Measurements from ENCODE around the gene AMMECR1. TPM values are rescaled to one million over a fixed set of nuclear protein-coding genes. Genes with fewer than 3 reads are reported as not detected.

AMMECR1 gene
- total and polyA plus RNA-seq, 2 of the 8 experiments (the other 6 are each of a cell fraction or from before 2014, with no cell fraction given) = 10.2 to 21.2 TPM

GRCh38 chrX:110171442-110171841 lies 146.4 kb downstream of the AMMECR1 start:
- H4K20me1 ChIP-seq (replicated peaks in 1 of 2; ENCODE audit: control insufficient read depth in 1 of 2, insufficient read depth in 2 of 2, low read length in 2 of 2) = peaks cover 0 to 4% of the 10 kb centered on the region in 2 experiments
- DNase-seq (ENCODE audit: low read depth in 1 of 2, low spot score in 2 of 2) (no peak), FAIRE-seq (no peak)
- H4K91ac ChIP-seq (replicated peaks; ENCODE audit: insufficient read length, low read length) = no peak overlapping the region
- no peak overlapping the region for H3K4ac ChIP-seq (replicated peaks; ENCODE audit: insufficient read length, low read depth, low read length)
- TF ChIP-seq SAP30 (IDR thresholded peaks at IDR 0.05; ENCODE audit: insufficient read depth, insufficient replicate concordance, low read length) (no peak), YY1 (IDR thresholded peaks at IDR 0.05; ENCODE audit: low read depth, low read length) (no peak)
- H2AK5ac ChIP-seq (ENCODE audit: low read depth, low read length) = no peak overlapping the region
- 79% methylated on average over 2 of the region's 5 CpGs; no CpG with 5 or more reads in 1 of the 2 experiments for WGBS, 2 experiments (ENCODE audit: extremely low coverage in 1 of 2, insufficient coverage in 1 of 2, insufficient read length in 1 of 2, insufficient replicate concordance in 2 of 2, low coverage in 1 of 2, low lambda C conversion rate in 2 of 2, missing lambda C conversion rate in 1 of 2)
- no peaks in the 10 kb centered on the region for H3K79me1 ChIP-seq (ENCODE audit: low read depth, low read length)
- no peak overlapping the region for H3K23ac ChIP-seq (ENCODE audit: insufficient read length)
- H3K27me3 ChIP-seq (replicated peaks in 1 of 4; ENCODE audit: control insufficient read depth in 3 of 4, extremely low read depth in 1 of 4, insufficient read depth in 3 of 4, low read length in 3 of 4) = no peaks in the 10 kb centered on the region
- no peaks in the 10 kb centered on the region for H3K23me2 ChIP-seq (ENCODE audit: low read depth, low read length)
- H3K18ac ChIP-seq (ENCODE audit: extremely low read depth, low read length) = no peak overlapping the region
- no peak overlapping the region for H3K14ac ChIP-seq (ENCODE audit: insufficient read length)
- no peak overlapping the region for H2BK20ac ChIP-seq (ENCODE audit: low read length)
- H3K36me3 ChIP-seq (ENCODE audit: control insufficient read depth in 2 of 4, insufficient read depth in 4 of 4, low read length in 3 of 4) = no peaks in the 10 kb centered on the region
- H3K79me2 ChIP-seq (ENCODE audit: control insufficient read depth in 1 of 2, insufficient read depth in 2 of 2, low read length in 2 of 2) = no peaks in the 10 kb centered on the region
- H2BK120ac ChIP-seq (replicated peaks; ENCODE audit: low read depth, low read length) = no peak overlapping the region
- POLR2A ChIA-PET (ENCODE audit: partially characterized antibody) = no interaction called here
- no peak overlapping the region for H2BK15ac ChIP-seq (ENCODE audit: low read length)
- H4K5ac ChIP-seq (ENCODE audit: insufficient read length, low read depth, low read length) = no peak overlapping the region
- H2AFZ ChIP-seq (ENCODE audit: low read length) = no peak overlapping the region
- no peak overlapping the region for H3K4me3 ChIP-seq (ENCODE audit: extremely low read depth in 1 of 4, insufficient read depth in 2 of 4, low read depth in 3 of 4, low read length in 4 of 4)
- H2BK5ac ChIP-seq (ENCODE audit: low read depth, low read length) = no peak overlapping the region
- CTCF ChIA-PET (ENCODE audit: partially characterized antibody) = interaction anchor here (0.6 to 34.1 kb wide), 4 partner anchors 9 to 240 kb away, joined by 3 to 742 read pairs (median 4); no protein-coding TSS in a partner anchor
- no peak overlapping the region for H3K4me2 ChIP-seq (ENCODE audit: insufficient read depth in 1 of 2, low read depth in 2 of 2, low read length in 2 of 2)
- H3K9ac ChIP-seq (replicated peaks in 1 of 4; ENCODE audit: extremely low read depth in 1 of 4, low read depth in 3 of 4, low read length in 3 of 4) = no peak overlapping the region
- H2BK12ac ChIP-seq (ENCODE audit: low read depth, low read length) = no peak overlapping the region
- no peak overlapping the region for H4K8ac ChIP-seq (ENCODE audit: extremely low read depth, insufficient read depth, low read length)
- H3K56ac ChIP-seq (replicated peaks; ENCODE audit: insufficient read length, low read depth, low read length) = no peak overlapping the region
- no peak overlapping the region for H3K27ac ChIP-seq (ENCODE audit: low read depth, low read length)
- 0 out of 7 replicates have a peak, but pooled peaks cover 0 to 3% (median 0%) of the 10 kb centered on the region in 4 experiments for H3K4me1 ChIP-seq (replicated peaks in 1 of 4; ENCODE audit: control insufficient read depth in 3 of 4, insufficient read depth in 4 of 4, low read length in 3 of 4)
- H3K9me3 ChIP-seq (ENCODE audit: insufficient read depth in 2 of 2, low read depth in 1 of 2, low read length in 1 of 2) = no peaks in the 10 kb centered on the region
